Fibroblast of lung (primary cell): ENCODE measurements around the gene TASP1. TPM values are rescaled to one million over a fixed set of nuclear protein-coding genes. Genes with fewer than 3 reads are reported as not detected.

Experiments
- DNase-seq, 2 donors: peaks; one replicate each; pipeline versions ENCODE4 v3.0.0 to v3.0.0-alpha.2; 2010; ENCODE audit warnings: low read depth in 2 of 2
- H2AFZ ChIP-seq: 2 replicates; pipeline ENCODE4 v1.5.1; 2012; ENCODE audit warnings: low read length, control low read depth, inconsistent platforms
- H3K27ac ChIP-seq: 2 replicates; pipeline ENCODE4 v1.5.1; 2011; ENCODE audit warnings: low read length, control low read depth; ENCODE audit not compliant: insufficient read depth
- H3K27me3 ChIP-seq: 2 replicates; pipeline ENCODE4 v1.5.1; 2011; ENCODE audit warnings: mild to moderate bottlenecking, low read length; ENCODE audit not compliant: control insufficient read depth, insufficient read depth
- H3K36me3 ChIP-seq: 2 replicates; pipeline ENCODE4 v1.5.1; 2011; ENCODE audit warnings: low read length; ENCODE audit not compliant: control insufficient read depth, insufficient read depth
- H3K4me1 ChIP-seq: 2 replicates; pipeline ENCODE4 v1.5.1; 2011; ENCODE audit warnings: low read length; ENCODE audit not compliant: control insufficient read depth, insufficient read depth; ENCODE audit errors: extremely low read depth
- H3K4me2 ChIP-seq: 2 replicates; pipeline ENCODE4 v1.5.1; 2011; ENCODE audit warnings: low read length, control low read depth; ENCODE audit not compliant: insufficient read depth; ENCODE audit errors: extremely low read depth
- H3K4me3 ChIP-seq, 4 experiments: fragments of 200-600 bp in 1 of 4; sonication (generic) in 1 of 4; replicated peaks in 1 of 4; 2 replicates each; pipeline ENCODE4 v1.5.1; 2011 to 2016; ENCODE audit warnings: low read length in 4 of 4, low read depth in 3 of 4, mild to moderate bottlenecking in 3 of 4, control low read depth in 2 of 4, inconsistent platforms in 1 of 4, mixed read lengths in 1 of 4; ENCODE audit not compliant: insufficient read depth in 1 of 4; ENCODE audit errors: control extremely low read depth in 1 of 4
- H3K79me2 ChIP-seq: 2 replicates; pipeline ENCODE4 v1.5.1; 2012; ENCODE audit warnings: mild to moderate bottlenecking, low read length, inconsistent platforms; ENCODE audit not compliant: control insufficient read depth, insufficient read depth
- H3K9ac ChIP-seq: 2 replicates; pipeline ENCODE4 v1.5.1; 2011; ENCODE audit warnings: mild to moderate bottlenecking, low read length, control low read depth; ENCODE audit not compliant: insufficient read depth
- H3K9me3 ChIP-seq: 2 replicates; pipeline ENCODE4 v1.5.1; 2012; ENCODE audit warnings: low read depth, low read length; ENCODE audit not compliant: control insufficient read depth, insufficient read depth
- H4K20me1 ChIP-seq: 2 replicates; pipeline ENCODE4 v1.5.1; 2011; ENCODE audit warnings: low read length; ENCODE audit not compliant: control insufficient read depth, insufficient read depth; ENCODE audit errors: extremely low read depth
- EZH2 ChIP-seq: IDR thresholded peaks from 2 replicates; pipeline ENCODE4 v1.5.1; 2012; ENCODE audit warnings: low read length, control low read depth, mild to moderate bottlenecking; ENCODE audit errors: missing control alignments
- polyA plus RNA-seq, 2 donors: library from polyadenylated mRNA; depleted of rRNA in 1 of 2; stranded (reverse) in 1 of 2; unstranded in 1 of 2; fragments of >200 nt; gene quantifications; 2 replicates each; pipeline ENCODE4 v1.2.1, GENCODE V29; 2011 to 2012; ENCODE audit warnings: missing spikeins in 1 of 2
- total RNA-seq: library from RNA; depleted of rRNA; stranded (reverse); fragments of >200 nt; gene quantifications from 2 replicates; pipeline ENCODE4 v1.2.1, GENCODE V29; 2014
- TF ChIP-seq, protein P1 (sequence below), 2 donors: IDR thresholded peaks in 1 of 2; conservative IDR thresholded peaks in 1 of 2; 1 replicate in 1 of 2; 2 replicates in 1 of 2; pipeline ENCODE4 v1.5.1; 2011 to 2012; ENCODE audit warnings: low read length in 2 of 2, control low read depth in 1 of 2, inconsistent platforms in 1 of 2, low read depth in 1 of 2, mild to moderate bottlenecking in 1 of 2

Gene TASP1
- total and polyA plus RNA-seq, 2 donors (not counting 1 experiment from before 2014, with no cell fraction given) = 6.3 to 13.6 TPM

DNA sequence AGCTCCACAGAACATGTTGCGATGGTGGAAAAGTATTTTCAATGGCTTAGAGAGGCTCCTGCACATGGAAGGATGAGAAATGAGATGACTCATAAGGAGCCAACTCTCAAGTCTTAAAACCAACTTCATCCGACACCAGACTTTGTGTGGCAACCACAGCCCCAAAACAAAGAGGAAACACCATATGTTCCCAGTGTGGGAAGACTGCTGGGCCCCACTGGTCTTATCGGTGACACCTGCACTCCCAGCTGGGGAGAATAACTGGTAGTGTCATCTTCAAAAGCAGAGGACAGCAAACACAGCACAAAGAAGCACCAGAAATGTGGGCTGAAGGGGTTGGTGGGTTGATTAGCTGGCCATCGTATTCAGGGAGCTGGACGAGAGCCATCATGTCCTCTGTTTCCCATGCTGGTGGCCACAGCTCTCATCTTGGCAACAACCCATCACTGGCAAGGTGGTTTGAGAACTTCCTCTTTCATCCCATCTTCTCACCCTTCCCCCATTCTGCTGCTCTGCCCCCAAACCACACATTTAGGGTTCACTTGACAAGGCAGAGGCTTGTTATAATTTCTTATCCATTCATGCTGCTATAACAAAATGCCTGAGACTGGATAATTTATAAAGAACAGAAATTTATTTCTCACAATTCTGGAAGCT, 46.0 kb upstream of the TASP1 start:
- Histone ChIP-seq H3K4me3 (no peak overlapping the region), H3K4me1 (no peaks in the 10 kb centered on the region), H3K27me3 (no peaks in the 10 kb centered on the region), H3K36me3 (no peaks in the 10 kb centered on the region), H3K27ac (no peak overlapping the region), H3K9me3 (no peaks in the 10 kb centered on the region), H4K20me1 (no peaks in the 10 kb centered on the region), H2AFZ (no peak overlapping the region), H3K9ac (no peak overlapping the region), H3K79me2 (no peaks in the 10 kb centered on the region), H3K4me2 (no peak overlapping the region)
- TF ChIP-seq, protein P1, sequence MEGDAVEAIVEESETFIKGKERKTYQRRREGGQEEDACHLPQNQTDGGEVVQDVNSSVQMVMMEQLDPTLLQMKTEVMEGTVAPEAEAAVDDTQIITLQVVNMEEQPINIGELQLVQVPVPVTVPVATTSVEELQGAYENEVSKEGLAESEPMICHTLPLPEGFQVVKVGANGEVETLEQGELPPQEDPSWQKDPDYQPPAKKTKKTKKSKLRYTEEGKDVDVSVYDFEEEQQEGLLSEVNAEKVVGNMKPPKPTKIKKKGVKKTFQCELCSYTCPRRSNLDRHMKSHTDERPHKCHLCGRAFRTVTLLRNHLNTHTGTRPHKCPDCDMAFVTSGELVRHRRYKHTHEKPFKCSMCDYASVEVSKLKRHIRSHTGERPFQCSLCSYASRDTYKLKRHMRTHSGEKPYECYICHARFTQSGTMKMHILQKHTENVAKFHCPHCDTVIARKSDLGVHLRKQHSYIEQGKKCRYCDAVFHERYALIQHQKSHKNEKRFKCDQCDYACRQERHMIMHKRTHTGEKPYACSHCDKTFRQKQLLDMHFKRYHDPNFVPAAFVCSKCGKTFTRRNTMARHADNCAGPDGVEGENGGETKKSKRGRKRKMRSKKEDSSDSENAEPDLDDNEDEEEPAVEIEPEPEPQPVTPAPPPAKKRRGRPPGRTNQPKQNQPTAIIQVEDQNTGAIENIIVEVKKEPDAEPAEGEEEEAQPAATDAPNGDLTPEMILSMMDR (conservative IDR thresholded peaks at IDR 0.05 in 1 of 2, IDR thresholded peaks at IDR 0.05 in 1 of 2; ENCODE audit: low read depth in 1 of 2, low read length in 2 of 2) = no peak
- no peak for TF ChIP-seq EZH2
- DNase-seq = no peak

DNA sequence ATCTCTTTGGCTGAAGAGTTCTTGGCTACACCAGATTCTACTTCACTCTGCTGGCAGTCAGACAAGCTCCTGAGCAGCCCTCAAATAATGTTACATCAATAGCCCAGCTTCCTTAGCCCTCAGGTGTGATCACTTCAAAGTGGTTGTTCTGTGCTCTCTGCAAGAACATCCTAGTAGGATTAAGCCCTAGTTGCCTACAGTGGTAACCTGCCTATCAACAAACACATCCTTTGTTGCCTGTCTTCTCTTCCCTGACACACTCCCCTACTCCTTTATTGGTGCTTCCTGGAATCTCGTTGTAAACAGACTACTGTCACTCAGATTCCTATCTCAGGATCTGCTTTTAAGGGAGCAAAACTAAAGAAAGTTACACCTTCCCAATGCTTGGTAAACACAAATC, 45.1 kb upstream of the TASP1 start:
- Histone ChIP-seq H3K36me3 (no peaks in the 10 kb centered on the region), H3K4me2 (no peak overlapping the region)

DNA sequence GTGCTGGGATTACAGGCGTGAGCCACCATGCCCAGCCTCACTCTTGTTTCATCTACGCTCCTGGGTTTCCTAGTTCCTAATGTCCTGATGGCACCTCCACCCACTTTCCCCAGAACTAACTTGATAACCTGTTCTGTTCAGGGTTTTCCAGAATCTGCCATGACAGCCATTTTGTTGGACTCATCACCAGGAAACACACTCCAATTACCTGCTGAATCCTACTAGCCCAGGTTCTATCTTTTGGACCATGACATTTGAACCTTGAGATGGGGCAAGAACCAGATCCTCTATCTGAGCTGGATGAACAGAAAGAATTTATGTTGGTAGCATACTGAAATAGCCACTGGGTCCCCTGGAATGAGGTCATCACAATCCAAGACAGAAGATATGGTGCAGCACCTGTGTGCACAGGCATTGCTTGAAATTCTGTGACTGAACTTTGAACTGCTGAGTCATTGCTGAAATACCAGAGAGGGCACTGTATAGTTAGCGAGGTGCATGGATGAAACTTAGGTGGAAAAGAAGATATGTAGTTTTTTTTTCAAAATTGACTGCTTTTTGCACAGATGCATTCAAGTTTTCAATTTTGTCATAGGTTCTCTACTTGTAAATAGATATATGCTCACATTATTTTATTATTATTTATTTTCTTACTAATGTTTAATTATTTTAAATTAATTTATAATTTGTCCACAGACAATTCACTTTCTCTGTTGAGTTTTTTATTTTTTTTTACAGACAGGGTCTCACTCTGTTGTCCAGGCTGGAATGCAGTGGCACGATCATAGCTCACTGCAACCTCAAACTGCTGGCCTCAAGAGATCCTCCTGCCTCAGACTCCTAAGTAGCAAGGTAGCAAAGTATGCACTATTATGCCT, 42.8 kb upstream of the TASP1 start:
- H3K9ac ChIP-seq = no peak overlapping the region
- no peak overlapping the region for H3K4me2 ChIP-seq
- no peak overlapping the region for H2AFZ ChIP-seq
- no peak overlapping the region for H3K27ac ChIP-seq
- H3K27me3 ChIP-seq = no peaks in the 10 kb centered on the region
- H3K79me2 ChIP-seq = no peaks in the 10 kb centered on the region
- no peaks in the 10 kb centered on the region for H3K4me1 ChIP-seq
- H3K36me3 ChIP-seq = no peaks in the 10 kb centered on the region
- DNase-seq = no peak
- no peaks in the 10 kb centered on the region for H4K20me1 ChIP-seq
- H3K9me3 ChIP-seq = no peaks in the 10 kb centered on the region
- no peak for TF ChIP-seq EZH2
- TF ChIP-seq, protein P1 (conservative IDR thresholded peaks at IDR 0.05 in 1 of 2, IDR thresholded peaks at IDR 0.05 in 1 of 2; ENCODE audit: low read depth in 1 of 2, low read length in 2 of 2) = no peak
- no peak overlapping the region for H3K4me3 ChIP-seq

More for the DNA sequence above, 45.1 kb upstream of the TASP1 start:
- H3K4me1 ChIP-seq = no peaks in the 10 kb centered on the region
- H3K27me3 ChIP-seq = no peaks in the 10 kb centered on the region
- no peak overlapping the region for H3K4me3 ChIP-seq
- H4K20me1 ChIP-seq = no peaks in the 10 kb centered on the region
- H2AFZ ChIP-seq = no peak overlapping the region
- no peak for DNase-seq
- no peaks in the 10 kb centered on the region for H3K79me2 ChIP-seq
- no peak overlapping the region for H3K9ac ChIP-seq
- TF ChIP-seq EZH2 = no peak
- TF ChIP-seq, protein P1 (conservative IDR thresholded peaks at IDR 0.05 in 1 of 2, IDR thresholded peaks at IDR 0.05 in 1 of 2; ENCODE audit: low read depth in 1 of 2, low read length in 2 of 2) = no peak
- no peak overlapping the region for H3K27ac ChIP-seq
- H3K9me3 ChIP-seq = no peaks in the 10 kb centered on the region
